HG03135 (cell line): Measurements from ENCODE around the gene PLEKHG7.

Source experiments
- ATAC-seq: cut with Tn5 transposase; IDR thresholded peaks from one replicate; pipeline ENCODE4 v1.9.1; 2021; ENCODE audit warnings: mild to moderate bottlenecking, moderate library complexity; ENCODE audit not compliant: unreplicated experiment

PLEKHG7 gene

DNA sequence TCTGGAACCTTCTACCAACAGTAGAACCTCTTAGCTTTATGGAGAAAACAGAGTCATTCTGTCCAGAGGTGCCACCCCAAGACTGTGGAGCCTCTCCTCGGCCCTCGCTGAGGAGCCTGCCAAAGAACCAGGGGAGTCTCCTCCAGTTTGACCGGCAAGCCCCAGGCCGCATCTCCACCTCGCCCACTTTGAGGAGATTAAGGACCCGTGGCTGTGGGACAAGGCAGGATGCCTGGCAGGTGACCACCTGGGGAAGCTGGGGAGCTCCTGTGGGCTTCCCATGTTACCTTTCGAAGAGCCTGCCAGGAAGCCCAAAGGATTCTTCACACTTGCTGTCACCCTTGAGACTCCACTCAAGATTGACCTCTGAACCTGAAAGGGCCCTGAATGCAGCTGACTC lies 3.8 kb downstream of the PLEKHG7 start:
- no peak for ATAC-seq

DNA sequence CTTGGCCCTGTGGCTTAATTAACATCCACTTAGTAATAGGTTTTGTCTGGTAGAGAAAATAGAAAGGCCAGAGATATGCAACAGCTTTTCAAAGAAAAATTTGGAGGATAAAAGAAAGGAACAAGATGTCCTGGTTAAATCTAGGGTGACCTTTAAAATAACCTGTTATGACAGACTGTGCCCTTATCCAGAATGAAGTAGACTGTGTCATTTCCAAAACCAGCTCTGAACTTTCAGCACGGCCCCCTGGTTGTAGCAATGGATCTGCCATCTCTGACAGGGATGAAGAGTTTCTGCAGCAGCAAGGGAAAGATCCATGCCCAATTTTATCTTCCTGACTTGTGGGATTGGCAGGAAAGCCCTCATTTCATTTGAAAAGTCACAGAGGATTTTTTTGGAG lies 5.1 kb downstream of the PLEKHG7 start:
- ATAC-seq, result no peak

DNA sequence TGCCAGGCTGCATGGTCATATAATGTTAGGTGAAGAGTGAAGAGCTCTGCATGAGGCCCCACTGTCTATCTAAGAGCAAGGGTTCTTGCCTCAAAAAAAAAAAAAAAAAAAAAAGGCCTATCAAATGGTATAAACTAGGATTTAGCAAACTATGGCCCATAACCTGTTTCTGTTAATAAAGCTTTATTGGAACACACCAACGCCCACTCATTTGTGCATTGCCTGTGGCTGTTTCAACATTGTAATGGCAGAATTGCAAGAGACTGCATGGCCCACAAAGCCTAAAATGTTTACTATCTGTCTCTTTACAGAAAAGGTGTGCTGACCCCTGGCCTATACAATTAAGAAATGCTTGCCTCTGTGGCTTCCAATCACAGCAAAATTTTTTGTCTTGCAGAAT lies 12.8 kb downstream of the PLEKHG7 start:
- ATAC-seq, result no peak

DNA sequence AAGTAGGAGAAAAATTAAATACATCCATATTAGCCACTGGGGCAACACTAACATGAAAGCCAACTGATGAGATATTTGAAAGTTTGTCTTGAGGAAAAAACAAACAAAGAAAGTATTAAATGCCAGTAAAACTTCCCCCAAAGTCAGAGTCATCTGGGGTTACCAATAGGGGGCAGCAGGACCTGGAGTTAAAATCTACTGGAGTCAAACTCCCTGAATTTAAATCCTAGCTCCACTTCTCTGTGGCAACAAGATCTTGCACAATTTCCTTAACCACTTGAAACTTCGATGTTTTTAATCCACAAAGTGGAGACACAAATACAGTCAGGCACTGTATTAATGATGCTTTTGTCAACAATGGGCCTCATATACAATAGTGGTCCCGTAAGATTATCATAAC lies 14.4 kb downstream of the PLEKHG7 start:
- ATAC-seq, result no peak

DNA sequence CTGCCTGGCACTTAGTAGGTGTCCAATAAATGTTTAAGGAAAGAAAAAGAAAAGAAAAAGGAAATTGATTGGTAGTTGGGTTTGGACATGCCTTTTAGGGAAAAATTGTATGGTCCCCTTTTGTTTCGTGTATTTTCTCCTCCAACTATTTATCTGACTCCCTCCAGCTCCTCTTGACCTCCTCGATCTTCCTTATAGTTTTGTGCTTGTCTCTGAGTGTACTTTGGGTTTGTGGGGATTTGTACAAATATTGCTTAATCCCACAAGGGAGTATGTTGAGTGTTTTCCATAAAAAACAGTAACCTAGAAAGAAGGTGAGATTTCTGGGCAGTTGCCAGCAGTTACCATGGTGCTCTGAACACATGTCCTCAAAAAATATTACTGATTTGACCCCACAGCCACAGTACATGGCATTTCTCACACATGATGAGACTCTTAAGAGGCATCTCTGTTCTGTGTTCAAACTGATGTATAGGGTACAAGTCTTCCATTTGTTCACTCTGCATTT lies 15.7 kb downstream of the PLEKHG7 start:
- no peak for ATAC-seq

DNA sequence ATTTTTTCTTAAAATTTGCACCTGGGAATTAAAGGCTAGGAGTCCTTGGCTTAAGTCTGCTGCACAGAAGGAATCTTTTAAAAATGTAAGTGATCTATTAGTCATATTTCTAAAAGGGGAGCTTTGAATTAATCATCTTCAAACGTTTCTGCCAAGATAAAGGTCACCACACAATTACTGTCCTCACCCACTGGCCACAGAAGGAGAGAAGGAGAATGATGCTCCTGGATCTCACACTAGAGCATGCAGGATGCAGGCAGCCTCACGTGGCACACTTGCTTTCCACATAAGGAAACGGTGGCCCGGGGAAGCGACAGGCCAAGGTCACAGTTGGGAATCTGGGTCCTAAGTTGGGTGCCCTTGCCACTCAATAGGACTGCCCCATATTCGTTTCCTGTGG lies 16.9 kb downstream of the PLEKHG7 start:
- no peak for ATAC-seq

DNA sequence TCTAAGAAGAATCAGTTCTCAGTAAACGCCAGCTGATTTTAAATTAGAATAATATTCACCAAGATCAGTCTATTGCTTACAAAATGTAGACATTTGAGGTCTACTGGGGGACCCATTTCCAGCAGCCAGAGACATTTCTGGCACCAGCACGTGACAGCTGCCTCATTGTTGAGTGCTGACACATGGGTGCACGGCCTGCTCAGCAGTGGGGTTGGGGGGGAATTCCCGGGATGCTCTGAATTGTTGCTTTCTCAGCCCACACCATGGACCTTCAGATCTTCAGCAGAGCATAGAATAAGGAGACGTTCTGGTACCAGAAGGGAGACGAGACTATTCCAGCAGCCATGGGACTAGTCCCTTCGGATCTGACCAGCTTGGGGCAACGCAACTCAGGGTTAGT lies 18.3 kb downstream of the PLEKHG7 start:
- ATAC-seq, result no peak

DNA sequence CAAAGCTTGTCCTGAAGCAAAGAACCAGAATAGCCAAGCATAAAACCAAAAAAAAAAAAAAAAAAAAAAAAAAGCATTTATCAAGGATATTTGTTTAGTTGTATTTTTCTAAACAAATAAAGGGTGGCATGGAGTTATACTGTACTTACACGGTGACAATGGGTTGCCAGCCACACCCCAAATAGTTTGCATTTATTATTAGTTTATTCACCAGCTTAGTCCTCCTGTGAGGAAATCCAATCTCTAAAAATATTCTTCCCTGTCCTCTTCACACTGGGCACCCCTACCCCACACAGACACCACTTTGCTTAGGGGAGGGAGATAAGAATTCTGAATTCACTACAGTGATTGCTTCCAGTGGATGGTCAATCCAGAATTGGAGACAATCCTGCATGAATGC lies 18.9 kb downstream of the PLEKHG7 start:
- no peak for ATAC-seq

DNA sequence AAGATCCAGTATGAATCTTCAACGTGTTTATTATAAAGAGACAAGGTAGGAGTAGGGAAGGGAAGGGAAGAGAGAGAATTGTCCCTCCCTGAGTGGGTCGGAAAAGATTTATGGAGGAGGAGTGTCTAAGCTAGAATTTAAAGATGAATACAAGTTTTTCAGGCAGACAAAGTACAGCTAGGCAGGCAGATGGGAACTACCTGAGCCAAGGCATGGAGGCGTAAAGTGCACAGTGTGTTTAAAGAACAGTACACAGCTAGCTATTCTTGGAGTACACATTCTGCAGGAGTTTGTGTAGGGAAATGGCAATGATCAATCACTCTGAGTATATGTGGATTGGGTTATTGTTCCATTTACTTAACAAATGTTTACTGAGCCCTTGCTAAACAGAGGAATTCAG lies 20.1 kb downstream of the PLEKHG7 start:
- no peak for ATAC-seq

DNA sequence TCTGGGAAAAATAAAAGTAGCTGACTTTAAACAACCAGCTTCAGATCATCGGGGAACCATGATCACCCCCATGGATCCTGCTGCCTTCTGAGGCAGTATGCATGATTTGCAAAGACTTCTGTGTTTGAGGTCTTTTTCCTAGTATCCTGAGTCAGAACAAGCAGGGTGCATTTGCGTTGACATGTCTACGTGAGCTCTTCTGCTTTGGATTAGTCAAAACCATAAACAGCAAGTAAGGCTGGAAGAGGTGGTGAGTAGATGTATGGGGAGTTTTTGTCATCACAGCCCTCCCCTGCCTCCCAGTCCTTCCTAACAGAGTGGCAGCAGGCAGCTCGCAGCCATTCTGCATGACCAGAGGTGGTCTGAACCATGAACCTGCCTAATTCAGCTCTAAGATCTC lies 24.1 kb downstream of the PLEKHG7 start:
- no peak for ATAC-seq

DNA sequence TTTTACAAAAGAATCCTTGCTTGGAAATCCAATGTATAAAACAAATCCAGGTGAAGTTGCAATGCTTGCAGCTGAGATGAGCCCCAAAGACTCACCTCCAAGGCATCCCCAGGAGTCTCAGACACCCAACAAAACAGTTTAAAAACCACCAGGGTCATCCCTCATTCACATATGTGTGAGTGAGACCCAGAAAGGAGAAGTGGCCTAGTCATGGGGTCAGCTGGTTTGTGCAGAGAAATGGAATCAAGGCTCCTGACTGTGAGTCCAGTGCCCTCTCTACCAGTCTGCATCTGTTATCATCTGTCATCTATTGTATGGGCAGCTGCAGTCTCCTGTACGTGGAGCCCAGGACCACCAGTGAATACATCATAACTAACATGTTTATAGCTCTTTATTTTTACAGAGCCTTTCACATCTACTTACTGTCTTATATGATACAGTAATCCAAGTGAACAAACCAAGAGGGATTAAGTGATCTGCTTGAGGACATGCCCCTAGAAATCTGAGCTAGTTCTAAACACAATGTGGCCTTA lies 27.1 kb downstream of the PLEKHG7 start:
- ATAC-seq, result no peak

DNA sequence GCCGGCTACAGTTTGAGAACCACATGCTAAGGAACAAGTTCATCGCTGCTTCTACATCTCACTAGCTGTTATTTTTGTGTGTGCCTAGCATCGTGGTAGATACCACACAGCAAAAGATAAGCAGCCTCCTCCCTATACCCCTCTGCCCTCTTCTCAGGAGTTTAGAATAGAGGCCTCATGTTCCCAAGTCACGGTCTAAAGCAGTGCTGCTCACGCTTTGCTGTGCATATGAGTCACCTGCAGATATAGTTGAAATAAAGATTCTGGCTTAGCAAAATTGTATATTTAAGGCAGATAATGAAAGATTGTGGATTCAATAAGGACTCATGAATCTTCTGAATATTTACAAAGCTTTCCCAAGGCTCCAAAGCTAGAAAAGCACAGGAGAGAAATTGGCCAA lies 28.0 kb downstream of the PLEKHG7 start:
- ATAC-seq, result no peak

DNA sequence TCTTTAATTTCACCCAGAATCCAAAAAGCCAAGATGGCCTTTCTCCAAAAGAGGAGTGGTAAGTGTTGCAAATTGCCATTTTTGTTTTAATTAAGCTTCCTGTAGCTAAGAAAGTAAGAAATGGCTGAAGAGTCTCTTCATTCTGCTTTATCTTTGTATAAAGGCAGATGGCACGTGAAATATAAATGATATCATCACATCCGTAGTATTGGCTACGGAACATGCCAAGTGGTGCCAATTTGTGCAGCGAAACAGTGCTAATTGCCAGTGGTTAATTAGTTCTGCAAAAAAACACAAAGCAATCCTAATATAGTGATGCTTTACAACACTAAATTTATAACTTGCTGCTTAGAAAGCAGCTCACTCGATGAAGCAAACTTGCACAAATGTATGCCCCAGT lies 29.4 kb downstream of the PLEKHG7 start:
- ATAC-seq, result no peak

DNA sequence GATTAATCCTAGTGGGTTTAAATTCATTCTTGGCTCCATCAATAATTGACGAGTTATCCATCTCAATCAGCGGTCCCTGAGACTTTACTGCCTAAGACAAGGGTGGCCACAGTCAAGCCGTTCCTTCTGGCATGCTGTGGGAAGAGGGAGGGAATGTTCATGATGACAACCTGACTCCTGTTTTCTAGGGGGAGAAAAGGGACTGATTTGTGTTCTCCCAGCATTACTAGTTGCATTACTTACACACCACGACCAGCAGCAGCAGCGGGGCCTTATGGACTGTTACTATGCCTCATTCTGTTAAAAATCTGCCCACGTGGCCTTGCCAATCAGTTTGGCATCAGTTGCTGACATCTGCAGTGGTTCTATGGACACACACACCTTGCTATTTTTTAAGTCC lies 29.9 kb downstream of the PLEKHG7 start:
- no peak for ATAC-seq

DNA sequence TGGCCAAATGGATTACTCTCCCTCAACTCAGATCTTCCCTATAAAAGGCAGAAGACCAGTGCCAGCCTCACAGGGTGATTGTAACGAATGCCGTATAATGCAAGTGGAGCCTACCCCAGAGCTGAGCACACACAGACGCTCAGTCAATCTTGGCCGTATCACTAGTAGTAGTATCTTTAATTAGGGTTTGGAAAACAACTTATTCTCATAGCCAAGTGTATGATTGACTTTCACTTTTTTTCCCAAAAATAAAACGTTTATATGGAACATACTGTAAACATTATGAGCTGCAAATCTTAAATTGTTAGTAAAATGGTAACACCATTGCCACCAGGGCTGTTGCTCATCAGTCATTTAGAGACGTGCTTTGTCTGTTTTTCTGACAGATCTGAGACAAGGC lies 30.4 kb downstream of the PLEKHG7 start:
- no peak for ATAC-seq

DNA sequence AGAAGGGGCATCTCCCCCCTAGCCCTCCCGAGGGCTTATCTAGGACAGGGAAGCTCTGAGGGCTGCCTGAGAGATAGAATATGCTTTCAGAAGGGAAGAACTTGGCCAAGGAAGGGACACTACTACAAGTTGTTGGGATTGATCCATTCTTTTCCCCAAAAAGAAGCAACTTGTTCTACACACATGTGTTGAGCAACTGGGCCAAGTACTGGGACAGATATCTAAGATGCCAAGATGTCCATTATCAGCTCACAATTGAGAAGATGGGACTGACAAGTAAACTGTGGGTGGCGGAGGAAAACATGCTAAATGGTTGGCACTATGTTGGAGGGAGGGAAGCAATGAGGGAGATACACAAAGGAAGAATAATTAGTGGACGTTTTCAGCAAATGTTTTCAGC lies 30.9 kb downstream of the PLEKHG7 start:
- no peak for ATAC-seq

DNA sequence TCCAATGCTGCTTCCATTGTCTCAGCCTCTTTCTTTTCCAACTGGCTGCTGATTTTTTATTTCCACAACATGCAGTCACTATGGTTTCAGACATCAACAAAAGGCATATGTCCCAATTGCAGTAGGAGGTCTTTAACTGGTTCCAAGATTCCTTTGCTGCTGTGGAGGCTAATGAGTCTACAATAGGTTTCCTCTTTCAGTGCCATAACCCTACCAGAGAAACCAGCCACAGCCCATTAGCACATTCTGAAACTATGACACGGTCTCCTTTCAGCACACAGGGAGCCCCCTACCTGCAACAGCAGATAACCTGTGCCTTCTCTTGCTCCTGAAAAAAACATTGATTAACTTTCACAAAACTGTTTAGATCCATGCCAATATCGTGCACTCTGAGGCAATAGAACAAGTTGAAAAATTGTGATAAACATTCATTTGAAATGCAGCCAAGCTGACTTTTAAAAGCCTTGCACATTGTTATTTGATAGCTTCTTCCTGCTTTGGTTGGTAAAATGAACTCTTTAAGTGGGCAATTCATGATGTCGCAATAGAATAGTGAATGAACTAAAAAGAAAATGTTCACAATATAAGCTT lies 32.4 kb downstream of the PLEKHG7 start:
- no peak for ATAC-seq

DNA sequence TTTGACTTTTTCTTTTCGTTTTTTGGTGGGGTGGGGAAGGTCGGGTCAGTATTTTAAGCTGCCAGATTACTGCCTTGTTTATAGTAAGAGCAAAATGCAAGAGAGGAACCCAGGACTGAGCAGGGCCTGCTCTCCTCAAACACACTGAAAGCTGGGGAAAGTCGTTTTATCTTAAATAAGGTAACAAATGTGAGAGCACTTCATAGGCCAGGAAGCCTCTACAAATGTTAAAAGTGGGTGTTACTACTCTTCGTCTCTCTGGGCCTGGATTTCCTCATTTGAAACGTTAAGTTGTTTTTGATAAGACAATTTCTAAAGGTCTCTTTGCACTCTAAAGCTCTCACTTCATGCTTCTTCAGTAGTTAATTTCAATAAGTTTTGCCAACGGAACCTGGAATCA lies 33.8 kb downstream of the PLEKHG7 start:
- ATAC-seq, result no peak

DNA sequence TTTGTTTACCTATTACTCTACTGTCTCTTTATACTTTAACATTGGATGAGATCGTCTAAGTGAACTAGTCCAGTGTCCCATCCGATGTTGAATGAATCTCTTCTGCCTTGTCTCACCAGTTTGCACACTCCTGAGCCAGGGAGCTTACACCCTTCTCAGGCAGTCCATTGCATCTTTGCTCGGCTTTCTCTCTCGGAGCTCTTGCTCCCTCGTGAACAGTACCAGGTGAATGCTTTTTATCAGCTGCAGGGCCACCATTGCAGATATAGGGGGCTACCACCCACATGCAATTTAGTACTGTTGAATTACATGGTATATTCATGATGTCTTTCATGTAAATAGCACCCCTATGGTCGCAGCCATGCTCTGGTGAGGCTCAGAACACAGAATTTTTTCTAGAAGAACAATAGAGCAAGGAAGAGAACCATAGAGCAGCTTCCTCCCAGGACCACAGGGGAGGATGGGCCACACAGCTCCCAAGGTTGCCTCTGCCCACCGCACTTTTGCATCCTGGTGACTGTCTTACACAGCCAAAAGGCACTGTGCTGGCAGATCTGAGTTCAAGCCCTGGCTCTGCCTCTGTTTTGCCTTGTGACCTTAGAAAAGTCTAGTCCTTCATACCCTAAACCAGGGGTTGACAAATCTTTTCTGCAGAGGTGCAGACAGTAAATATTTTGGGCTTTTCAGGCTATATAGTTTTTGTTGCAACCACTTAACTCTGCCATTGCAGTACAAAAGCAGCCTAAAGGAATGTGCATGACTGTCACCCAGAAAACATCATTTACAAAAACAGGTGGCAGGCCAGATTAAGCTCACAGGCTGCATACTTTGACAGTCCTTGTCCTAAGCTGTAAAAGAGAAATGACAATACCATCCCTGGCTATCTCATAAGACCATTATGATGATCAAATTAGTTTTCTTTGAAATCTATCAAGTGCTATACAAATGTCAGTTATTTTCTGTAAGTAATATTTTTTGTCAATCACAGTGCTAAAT lies 35.4 kb downstream of the PLEKHG7 start:
- no peak for ATAC-seq

DNA sequence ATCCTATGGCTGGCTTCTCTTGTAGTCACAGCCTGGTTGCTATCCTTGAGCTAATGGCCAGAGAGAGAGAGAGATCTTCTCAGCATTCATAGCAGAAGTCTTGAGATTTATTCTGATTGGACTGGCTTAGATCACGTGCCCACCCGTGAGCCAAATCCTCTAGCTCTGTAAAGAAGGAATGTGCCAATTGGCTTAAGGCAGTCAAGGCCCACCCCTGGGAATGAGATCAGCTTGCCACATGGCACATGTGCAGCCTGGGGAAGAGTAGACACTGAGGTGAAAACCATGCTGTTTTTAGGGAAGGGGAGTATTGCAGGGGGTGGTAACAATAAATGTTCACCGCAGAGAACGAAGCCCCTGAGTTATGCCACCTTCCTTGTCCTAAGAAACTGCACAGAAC lies 36.3 kb downstream of the PLEKHG7 start:
- ATAC-seq, result no peak

DNA sequence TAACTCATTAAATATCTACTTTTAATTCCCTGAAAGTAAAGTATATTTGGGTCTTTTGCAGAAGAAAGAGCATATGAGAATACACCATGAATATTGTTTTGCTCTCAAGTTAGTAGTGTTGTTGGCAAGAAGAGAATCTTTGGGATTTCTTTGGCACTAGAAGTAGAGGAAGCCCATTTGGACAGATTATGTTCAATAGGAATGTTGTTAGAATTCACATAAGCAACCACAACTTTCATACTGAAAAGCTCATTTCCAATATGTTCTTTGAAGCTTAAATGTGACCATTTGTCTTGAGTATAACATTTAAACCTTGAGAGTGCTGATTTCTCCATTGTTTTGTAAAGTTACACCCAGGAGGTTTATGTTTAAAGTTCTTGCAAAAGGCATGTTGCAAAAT lies 37.6 kb downstream of the PLEKHG7 start:
- no peak for ATAC-seq

DNA sequence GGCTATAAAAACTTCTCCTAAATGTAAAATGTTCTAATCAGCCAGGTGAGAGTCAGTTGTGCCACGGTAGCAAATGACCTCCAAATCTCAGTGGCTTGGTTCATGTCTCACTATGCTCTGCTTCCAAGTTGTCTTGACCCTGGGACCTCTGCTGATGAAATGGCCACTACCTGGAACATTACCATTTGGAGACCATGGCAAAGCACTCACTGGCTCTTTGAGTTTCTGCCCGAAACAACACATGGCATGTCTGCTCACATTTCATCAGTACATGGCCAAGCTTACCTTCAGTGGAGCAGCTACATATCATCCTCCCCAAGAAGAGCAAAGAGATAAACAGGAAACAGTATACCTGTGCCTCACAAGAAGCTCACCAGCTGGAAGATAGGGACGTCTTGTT lies 40.2 kb downstream of the PLEKHG7 start:
- no peak for ATAC-seq
